ENCODE results near the gene FAM120A.

GRCh38 chr9:93496285-93496684, 44.8 kb downstream of the FAM120A start:
- TF ChIP-seq CTCF (IDR thresholded peaks at IDR 0.05 in 2 of 3, conservative IDR thresholded peaks at IDR 0.05 in 1 of 3; ENCODE audit: insufficient read depth in 2 of 3, low read depth in 1 of 3, low read length in 3 of 3) = no peak
- no peak for TF ChIP-seq ZNF184 (CRISPR knock-in tag; IDR thresholded peaks at IDR 0.05)
